ENCODE data around the gene NFIA. TPM values are rescaled to one million over a fixed set of nuclear protein-coding genes. Genes with fewer than 3 reads are reported as not detected.

The NFIA gene
- total and polyA plus RNA-seq, 10 of the 15 experiments (the other 5 are each of a cell fraction or from before 2014, with no cell fraction given) = 0.10 to 0.16 TPM; not detected in 8

- Histone ChIP-seq H3K4me3 (no peak overlapping the region), H3K79me2 (ENCODE audit: control insufficient read depth, insufficient read depth, low read length) (no peaks in the 10 kb centered on the region), H3K27ac (ENCODE audit: control insufficient read depth, insufficient read depth) (no peak overlapping the region), H4K20me1 (ENCODE audit: control insufficient read depth, insufficient read depth) (no peaks in the 10 kb centered on the region), H3K4me2 (ENCODE audit: control insufficient read depth, insufficient read depth) (no peak overlapping the region), H3K36me3 (ENCODE audit: control insufficient read depth in 2 of 2, insufficient read depth in 2 of 2, low read length in 1 of 2) (no peaks in the 10 kb centered on the region), H3K27me3 (replicated peaks in 1 of 2; ENCODE audit: control insufficient read depth in 2 of 2, insufficient read depth in 2 of 2, low read length in 1 of 2) (peaks cover 2 to 14% of the 10 kb centered on the region in 2 experiments), H3K4me1 (ENCODE audit: control insufficient read depth, insufficient read depth, low read length) (no peaks in the 10 kb centered on the region), H3K9me3 (replicated peaks; ENCODE audit: control insufficient read depth, insufficient read depth, low read length) (no peaks in the 10 kb centered on the region), H3K9ac (ENCODE audit: control insufficient read depth, insufficient read depth, low read length) (no peak overlapping the region), H2AFZ (ENCODE audit: control insufficient read depth, low read depth, low read length) (no peak overlapping the region)
- FAIRE-seq = no peak
- WGBS (ENCODE audit: insufficient coverage, insufficient replicate concordance, low lambda C conversion rate, missing lambda C conversion rate) = 33% methylated on average over 3 of the region's 3 CpGs
- no peak for DNase-seq (ENCODE audit: low read depth, low spot score)
- SMC1A ChIA-PET (ENCODE audit: uncharacterized antibody, unreplicated experiment) = no interaction called here
- no TSS peak for BruUV-seq (replicated peaks)
- RAD21 ChIA-PET (ENCODE audit: unreplicated experiment) = no interaction called here
- in situ Hi-C loops (cut with MboI) (no loop called here), intact Hi-C loops (cut with micrococcal nuclease; ENCODE audit: unreplicated experiment) (no loop called here)
- no peak for ATAC-seq
- CTCF ChIA-PET = no interaction called here
- POLR2A ChIA-PET = no interaction called here
- TF ChIP-seq ATF2 (IDR thresholded peaks at IDR 0.05; ENCODE audit: low read length) (no peak), WRNIP1 (IDR thresholded peaks at IDR 0.05; ENCODE audit: borderline replicate concordance, low read depth, low read length) (no peak), CBX5 (IDR thresholded peaks at IDR 0.05; ENCODE audit: low read depth) (no peak), ELK1 (IDR thresholded peaks at IDR 0.05; ENCODE audit: low read depth, low read length) (no peak), SUZ12 (IDR thresholded peaks at IDR 0.05; ENCODE audit: unreplicated experiment) (no peak), CBX3 (IDR thresholded peaks at IDR 0.05; ENCODE audit: borderline replicate concordance, low read depth) (no peak), NFIC (IDR thresholded peaks at IDR 0.05; ENCODE audit: low read depth, low read length) (no peak), YY1 (IDR thresholded peaks at IDR 0.05; ENCODE audit: low read depth, low read length) (no peak), E4F1 (IDR thresholded peaks at IDR 0.05; ENCODE audit: borderline replicate concordance, partially characterized antibody) (no peak), ZNF274 (IDR thresholded peaks at IDR 0.05; ENCODE audit: insufficient read depth, insufficient read length) (no peak), SPI1 (IDR thresholded peaks at IDR 0.05; ENCODE audit: borderline replicate concordance, insufficient read depth, low read depth, low read length) (no peak), CREB1 (IDR thresholded peaks at IDR 0.05; ENCODE audit: low read depth) (no peak), USF1 (IDR thresholded peaks at IDR 0.05; ENCODE audit: borderline replicate concordance, extremely low read length, insufficient read depth, low read depth, low read length) (no peak)
Measured at GRCh38 chr1:61085206-61085982, 3.0 kb downstream of the NFIA start.

All from GM12878 (cell line).